GM19193 (cell line): ENCODE results near the gene PYGB.

Source experiments
- POLR2A ChIP-seq: IDR thresholded peaks from 4 replicates; pipeline ENCODE4 v1.6.1; 2011; ENCODE audit not compliant: insufficient read depth, insufficient read length; ENCODE audit errors: extremely low read depth

Gene PYGB

GRCh38 chr20:25249198-25249931, 1.5 kb downstream of the PYGB start:
- no peak for TF ChIP-seq POLR2A

- no peak for TF ChIP-seq POLR2A
Observed at GRCh38 chr20:25250508-25250907, 2.6 kb downstream of the PYGB start.

GRCh38 chr20:25251019-25251418, 3.1 kb downstream of the PYGB start:
- no peak for TF ChIP-seq POLR2A

GRCh38 chr20:25251558-25251957, 3.7 kb downstream of the PYGB start:
- no peak for TF ChIP-seq POLR2A

- TF ChIP-seq POLR2A = no peak
Observed at GRCh38 chr20:25252230-25252651, 4.4 kb downstream of the PYGB start.

GRCh38 chr20:25252686-25253421, 5.0 kb downstream of the PYGB start:
- TF ChIP-seq POLR2A = no peak

GRCh38 chr20:25253606-25254275, 5.9 kb downstream of the PYGB start:
- no peak for TF ChIP-seq POLR2A

- TF ChIP-seq POLR2A = no peak
Observed at GRCh38 chr20:25254571-25254970, 6.7 kb downstream of the PYGB start.

- no peak for TF ChIP-seq POLR2A
Observed at GRCh38 chr20:25254986-25255680, 7.2 kb downstream of the PYGB start.

- no peak for TF ChIP-seq POLR2A
Observed at GRCh38 chr20:25256226-25256859, 8.5 kb downstream of the PYGB start.

GRCh38 chr20:25257130-25257529, 9.2 kb downstream of the PYGB start:
- TF ChIP-seq POLR2A = no peak

GRCh38 chr20:25257756-25258475, 10.0 kb downstream of the PYGB start:
- no peak for TF ChIP-seq POLR2A

- TF ChIP-seq POLR2A = no peak
Observed at GRCh38 chr20:25258476-25258805, 10.6 kb downstream of the PYGB start.

GRCh38 chr20:25258828-25259227, 10.9 kb downstream of the PYGB start:
- TF ChIP-seq POLR2A = no peak
